Measurements from ENCODE around the gene EIF2AK3.
"Not testable (repeated sequence)": the region's sequence is repeated elsewhere in the genome, so short reads cannot be mapped to it uniquely, and the experiment has no call there.

EIF2AK3 gene

DNA sequence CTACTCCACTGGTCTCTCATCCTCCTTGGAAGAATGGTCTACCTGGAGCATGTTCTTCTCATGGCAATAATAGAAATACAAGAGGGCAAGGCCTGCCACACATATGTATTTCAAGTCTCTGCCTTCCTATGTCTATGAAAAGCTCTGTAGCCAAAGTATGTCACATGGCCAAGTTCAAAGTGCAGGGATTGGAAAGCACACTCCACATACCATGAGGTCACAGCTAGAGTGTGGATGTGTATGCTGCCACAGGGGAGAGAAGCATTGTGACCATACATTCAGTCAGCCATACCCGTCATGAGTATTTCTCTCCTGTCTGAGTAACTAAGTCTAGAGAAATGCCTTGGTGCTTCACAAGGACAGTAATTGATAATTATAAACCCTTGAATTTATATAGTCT is 8.8 kb upstream of the EIF2AK3 start:
- no peak for DNase-seq (ENCODE audit: low read depth)

DNA sequence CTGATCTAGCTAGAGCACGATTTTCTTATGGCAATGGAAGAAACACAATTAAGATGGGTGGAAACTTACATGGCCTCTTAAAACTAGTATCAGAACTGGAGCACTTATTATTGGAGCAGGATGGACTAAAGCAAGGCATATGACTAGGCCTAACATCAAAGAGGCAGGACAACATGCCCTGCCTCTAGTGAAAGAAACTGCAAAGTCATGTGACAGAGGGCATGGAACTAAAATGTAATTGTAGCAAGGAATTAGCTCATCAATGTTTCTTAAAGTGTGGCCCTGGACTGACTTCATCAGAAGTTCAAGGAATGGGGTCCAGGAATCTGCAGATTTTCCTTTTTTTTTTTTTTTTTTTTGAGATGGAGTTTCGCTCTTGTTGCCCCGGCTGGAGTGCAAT is 5.3 kb upstream of the EIF2AK3 start:
- DNase-seq (ENCODE audit: low read depth): no peak

DNA sequence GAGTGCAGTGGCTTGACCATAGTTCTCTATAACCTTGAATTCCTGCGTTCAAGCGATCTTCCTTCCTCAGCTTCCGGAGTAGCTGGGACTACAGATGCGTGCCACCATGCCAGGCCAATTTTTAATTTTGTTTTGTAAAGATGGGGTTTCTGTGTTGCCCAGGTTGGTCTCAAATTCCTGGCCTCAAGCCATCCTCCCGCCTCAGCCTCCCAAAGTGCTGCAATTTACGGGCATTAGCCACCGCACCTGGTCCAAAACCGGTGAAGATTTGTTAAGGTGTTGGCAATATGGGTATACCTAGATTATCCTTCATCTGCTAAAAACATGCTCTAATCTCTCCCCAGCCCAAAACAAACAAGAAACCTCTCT is 1.3 kb upstream of the EIF2AK3 start:
- DNase-seq (ENCODE audit: low read depth): no peak

DNA sequence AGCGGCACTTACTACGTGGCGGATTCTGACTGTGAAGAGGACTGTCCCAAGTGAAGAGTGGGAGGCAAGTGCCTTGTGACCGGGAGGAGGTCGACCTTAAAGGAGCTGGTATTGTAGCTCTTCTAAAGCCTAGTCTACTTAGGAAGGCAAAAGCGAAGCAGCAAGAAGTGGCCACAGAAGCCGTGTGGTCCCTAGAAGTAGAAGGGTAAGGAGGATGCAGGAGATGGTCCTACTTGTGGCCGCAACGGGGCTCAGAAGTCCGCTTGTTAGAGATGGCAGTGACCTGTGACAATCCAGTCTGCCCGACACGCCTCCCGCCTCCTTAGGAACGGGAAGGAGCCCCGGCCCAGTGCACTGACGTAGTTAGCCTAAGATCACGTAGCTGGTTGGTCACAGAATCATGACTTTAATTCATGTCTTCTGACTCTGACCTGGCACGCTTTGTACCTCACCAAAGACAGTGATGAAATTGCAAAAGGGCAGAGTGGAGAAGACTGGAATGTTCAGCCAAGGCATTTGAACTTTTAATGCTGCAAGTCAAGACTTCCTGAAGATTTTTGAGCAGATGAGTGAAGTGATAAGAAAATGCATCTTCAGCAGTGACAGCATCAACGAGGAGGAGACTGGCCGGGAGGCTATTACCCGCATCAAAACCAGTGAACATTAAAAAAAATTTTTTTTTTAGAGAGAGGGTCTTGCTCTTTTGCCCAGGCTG is 749 bp upstream of the EIF2AK3 start:
- DNase-seq (ENCODE audit: low read depth): peak; percentile 91

DNA sequence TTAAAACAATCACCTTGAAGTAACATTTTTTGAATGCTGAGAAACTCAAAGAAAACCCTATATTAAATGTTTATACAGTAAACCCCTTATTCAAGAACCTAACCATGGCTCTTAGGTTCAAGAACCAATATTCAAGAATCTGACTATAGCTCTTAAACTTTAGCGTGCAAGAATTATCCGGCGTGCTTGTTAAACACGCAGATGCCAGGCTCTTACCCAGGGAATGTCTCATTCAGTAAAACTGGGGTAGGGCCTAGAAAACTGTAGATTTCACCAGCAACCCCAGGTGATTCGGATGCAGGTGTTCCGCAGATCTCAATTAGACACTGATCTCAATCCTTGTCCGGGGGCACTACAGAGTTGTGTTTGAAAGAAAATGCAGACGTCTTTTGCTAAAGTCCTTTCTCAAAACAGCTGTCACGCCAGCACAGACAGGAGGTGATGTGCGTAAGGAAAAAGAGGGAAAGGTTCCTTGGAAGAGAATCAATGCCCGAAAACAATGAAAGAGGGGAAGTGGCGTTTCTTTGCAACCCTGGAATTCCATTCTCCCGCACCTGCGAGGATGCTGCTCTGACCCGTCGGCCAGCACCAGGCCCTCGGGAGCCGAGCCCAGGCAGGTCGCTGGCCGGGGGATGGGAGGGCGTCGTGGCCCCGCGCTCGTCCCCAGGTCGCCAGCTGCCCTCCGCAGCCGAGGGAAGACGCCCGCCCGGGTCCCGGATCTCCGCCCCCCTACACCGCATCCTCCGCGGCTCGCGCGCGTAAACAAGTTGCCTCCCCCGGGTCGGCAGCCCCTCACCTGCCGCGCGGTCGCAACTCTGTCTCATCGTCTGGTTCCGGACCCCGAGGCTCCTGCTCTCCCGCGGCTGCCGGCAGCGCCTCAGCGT is 851 bp downstream of the EIF2AK3 start:
- DNase-seq (ENCODE audit: low read depth): no peak

DNA sequence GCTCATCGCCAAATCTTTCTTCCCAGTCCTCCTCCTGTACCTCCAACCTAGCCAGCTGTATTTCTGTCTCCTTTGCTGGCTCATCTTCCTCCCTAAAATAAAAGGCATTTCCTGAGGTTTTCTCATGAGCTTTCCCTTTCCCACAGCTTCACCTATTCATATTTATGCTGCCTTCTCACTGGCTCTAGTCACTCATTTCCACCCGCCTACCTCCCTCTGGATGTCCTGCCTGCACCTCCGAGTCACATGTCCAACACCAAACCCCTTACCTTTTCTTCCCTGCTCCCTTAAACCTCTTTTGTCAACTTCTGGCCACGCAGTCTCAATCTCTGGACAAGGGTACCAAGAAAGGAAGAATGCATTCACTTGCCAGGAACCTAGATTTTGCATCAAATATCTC is 2.8 kb downstream of the EIF2AK3 start:
- DNase-seq (ENCODE audit: low read depth): no peak

DNA sequence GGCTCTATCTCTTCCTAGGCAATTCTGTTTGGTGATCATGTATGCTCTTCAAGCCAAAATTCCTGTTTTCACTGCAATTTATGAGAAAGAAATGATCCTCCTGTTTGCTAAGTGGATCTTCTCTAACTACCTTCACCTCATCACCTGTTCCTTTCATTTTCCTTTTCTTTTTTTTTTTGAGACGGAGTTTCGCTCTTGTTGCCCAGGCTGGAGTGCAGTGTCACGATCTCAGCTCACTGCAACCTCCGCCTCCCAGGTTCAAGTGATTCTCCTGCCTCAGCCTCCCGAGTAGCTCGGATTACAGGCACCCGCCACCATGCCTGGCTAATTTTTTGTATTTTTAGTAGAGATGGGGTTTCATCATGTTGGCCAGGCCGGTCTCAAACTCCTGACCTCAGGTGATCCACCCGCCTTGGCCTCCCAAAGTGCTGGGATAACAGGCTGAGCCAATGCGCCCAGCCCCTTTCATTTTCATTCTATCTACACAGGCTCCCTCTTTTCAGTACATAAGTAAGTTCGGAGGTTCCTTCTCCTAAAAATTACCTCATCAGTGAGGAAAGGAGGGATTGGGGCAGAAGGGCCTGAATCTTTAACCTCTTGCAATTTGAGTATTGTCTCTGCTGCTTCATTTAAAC is 3.3 kb downstream of the EIF2AK3 start:
- not testable (repeated sequence) for DNase-seq (ENCODE audit: low read depth)

DNA sequence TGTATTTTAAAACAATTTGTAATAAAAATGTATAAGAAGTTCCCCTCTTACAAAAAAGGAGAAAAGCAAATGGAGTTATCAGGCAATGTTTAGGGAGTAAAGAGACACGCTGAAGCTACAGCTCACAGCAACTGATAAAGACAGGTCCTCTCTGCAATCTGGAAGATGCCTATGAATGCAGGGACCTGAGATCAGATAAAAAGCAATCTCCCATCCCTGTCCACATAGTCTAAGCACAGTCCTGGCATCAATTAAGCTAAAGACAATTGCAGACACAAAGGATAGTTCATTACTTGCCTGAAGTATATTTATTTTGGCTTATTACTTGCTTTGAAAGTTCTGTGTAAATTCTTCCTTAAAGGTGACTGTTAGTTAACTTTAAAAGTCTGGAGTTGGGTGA is 5.0 kb downstream of the EIF2AK3 start:
- no peak for DNase-seq (ENCODE audit: low read depth)

DNA sequence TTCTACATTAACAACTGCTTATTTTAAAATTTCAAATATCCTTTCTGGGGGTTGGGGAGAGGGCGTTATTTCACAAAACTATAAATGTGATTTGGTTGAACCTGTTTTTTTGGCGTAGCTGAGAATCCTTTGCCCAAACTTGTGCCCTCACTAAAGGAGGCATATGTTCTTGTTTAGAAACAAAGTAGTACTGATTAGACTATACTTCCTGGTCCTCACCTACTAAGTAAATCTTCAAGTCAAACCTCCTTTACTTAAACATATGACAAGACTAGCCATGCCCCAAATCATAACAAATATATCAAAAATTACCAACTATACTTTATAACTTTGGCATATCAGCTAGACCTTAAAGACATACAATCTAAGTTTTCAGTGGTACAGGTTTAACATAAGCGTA is 5.8 kb downstream of the EIF2AK3 start:
- DNase-seq (ENCODE audit: low read depth): no peak

DNA sequence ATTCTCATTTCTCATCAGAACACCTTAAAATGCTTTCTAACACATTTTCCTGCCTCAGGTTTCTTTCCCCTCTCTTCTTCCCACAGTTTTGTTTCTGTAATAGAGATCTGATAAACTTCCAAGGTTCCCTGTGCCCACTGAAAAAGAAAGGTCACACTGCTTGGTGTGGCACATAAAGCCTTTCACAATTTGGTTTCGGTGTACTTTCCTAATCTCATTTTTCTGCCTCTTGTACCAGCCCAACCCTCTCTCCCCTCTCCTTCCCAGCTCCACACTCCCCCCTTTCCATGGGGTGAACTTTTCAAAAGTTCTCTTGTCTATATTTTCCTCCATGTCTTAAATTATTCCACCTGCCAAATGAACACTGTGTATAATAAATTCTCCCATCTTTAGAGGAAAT is 7.2 kb downstream of the EIF2AK3 start:
- no peak for DNase-seq (ENCODE audit: low read depth)

DNA sequence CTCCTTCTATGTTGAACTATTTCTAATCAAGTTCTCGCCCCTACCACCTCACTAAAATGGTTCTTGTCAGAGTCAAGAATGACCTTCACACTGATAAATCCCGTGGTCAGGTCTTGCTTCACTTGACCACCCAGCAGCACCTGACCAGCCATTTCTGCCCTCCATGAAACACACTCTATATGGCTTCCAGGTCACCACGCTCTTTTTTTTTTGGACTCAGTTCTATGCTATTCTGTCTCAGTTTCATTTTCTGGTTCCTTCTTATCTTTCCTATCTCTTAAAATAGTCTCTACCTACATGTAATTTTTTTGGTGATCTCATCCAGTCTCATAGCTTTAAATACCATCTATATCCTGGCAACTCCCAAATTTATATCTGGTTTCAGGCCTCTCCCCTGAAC is 11.4 kb downstream of the EIF2AK3 start:
- no peak for DNase-seq (ENCODE audit: low read depth)

DNA sequence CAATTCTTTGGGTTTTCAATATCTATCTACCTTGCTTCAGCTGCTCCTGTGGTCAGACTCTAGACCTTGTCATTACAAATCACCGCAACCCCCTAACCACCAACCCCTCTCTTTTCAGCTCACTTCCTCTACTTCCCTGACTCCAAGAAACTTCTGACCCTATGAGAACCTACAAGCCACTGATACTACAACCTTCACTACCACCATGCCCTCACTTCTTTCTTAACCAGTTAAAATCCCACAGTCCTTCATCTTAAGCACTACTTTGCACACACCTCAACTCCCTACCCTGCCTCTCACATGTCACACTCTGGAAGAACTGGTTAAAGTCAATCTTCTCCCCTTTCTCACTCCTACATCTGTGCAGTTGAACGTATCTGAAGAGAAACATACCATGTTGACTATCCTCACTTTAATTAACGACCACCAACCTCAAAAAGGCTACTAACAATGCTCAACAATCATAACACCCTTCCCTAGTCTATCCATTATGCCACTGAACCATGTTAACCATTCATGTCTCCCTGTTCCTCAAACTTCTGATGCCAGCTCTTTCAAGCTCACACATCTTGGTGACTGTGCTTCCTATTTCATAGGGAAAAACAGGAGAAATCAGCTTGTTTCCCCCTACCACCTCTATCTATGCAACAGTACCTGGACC is 12.6 kb downstream of the EIF2AK3 start:
- DNase-seq (ENCODE audit: low read depth): no peak

DNA sequence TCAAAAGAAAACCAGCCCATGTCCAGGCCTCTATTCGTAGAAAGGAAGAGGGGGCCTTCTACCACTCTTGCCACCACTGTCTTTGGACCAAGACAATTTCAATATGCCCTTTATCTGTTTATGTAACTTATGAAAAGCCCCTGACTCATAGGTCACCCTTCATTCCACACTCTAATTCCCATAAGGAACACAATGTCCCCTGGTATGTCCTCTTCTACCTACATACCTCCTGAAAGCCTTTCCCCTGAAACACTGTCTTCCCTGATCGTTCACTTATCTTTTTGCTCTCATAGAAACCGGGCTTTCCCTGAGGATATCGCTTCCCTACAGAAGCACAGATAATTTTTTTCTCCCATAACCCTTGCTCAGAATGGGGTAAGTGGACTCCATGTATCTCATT is 13.3 kb downstream of the EIF2AK3 start:
- DNase-seq (ENCODE audit: low read depth): no peak

DNA sequence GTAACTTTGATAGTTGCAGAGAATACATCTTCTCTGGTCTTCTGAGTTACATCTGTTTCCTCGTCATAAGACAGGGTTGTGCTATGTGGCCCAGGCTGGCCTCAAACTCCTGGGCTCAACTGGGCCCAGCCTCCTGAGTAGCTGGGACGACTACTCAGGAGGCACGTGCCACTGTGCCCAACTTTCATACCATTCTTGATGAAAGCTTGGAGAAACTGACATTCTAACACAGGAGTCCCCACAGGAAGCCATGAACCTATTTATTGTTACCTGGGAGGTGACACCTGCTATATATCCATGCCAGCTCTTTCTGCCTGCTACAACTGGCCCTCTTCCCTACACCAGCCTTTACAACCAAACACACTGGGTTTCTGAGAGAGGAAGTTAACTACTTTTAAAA is 19.1 kb downstream of the EIF2AK3 start:
- DNase-seq (ENCODE audit: low read depth): no peak

DNA sequence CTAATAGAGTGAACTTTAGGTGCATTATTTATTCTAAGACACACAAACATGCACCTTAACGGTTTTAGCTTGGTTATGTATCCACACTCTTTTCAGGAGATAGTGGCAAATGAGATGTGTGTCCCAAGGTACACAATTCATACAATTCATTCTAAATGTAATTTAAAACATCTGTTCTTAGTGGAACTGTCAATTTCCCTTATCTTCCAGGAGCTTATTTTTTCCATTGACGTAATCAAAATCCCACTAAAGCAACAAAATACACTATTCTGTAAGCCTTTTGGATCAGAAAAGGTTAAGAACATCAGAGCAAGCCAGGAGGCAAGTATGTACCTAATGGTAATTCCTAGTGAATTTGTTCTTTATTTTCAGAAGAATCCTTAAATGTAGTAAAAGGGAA is 19.8 kb downstream of the EIF2AK3 start:
- DNase-seq (ENCODE audit: low read depth): no peak

DNA sequence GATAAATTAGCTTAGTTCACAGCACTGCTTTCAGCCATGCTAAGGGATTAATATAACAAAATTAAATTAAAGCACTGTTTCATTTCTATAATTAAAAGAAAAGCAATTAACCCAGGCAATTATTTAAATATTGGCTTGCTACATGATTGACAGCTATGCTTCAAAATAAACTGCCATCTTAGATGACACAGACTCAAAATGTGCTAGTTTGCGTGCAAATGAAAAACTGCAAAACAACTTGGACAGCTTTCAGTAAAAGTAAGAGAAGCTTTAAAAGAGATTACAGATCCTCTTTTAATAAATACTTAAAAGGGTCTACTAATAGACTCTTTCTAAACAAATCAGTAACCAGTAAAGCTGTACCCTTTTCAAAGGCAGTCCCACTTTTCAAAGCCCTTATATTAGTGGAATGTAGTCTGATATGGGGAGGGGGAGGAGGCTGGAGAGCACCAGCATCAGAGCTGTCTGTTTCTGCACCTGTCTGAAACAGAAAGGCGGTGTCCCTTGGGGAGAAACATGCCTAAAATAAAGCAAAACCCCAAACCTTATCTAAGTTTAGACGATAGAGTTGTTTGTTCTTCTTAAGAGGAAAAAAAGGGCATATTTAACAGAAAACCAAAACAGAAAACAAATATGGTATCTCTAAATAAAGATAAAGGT is 20.8 kb downstream of the EIF2AK3 start:
- DNase-seq (ENCODE audit: low read depth): no peak

DNA sequence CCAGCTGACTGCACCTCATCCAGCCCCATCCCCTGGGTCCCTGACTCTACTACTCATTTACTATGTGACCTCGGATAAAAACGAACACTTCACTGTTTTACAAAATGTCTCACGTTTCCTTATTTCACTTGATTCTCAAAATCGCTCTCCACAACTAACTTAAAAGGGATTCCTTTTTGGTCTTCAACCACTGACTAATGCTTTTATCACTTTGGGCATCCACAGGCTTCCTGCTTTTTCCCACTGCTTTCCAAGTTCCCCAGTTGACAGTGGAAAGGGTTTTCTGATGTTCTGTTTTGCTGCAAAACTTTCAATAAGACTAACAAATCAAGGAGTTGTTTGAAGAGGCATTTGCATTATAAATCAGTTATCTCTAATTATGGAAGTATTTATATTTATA is 24.1 kb downstream of the EIF2AK3 start:
- DNase-seq (ENCODE audit: low read depth): no peak

DNA sequence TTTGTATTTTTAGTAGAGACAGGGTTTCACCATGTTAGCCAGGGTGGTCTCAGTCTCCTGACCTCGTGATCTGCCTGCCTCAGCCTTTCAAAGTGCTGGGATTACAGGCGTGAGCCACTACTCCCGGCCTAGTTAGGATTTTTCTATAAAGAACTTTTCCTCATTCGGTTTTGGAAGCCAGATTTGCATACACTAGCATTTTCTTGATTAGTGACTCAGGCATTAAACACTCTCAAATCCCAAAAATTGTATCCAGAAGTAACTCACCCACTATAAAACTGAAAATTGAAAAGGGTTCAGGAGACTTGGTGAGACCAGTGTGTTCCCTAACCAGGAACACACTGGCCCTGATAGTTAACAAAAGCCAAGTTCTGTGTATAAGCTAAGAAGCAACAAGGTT is 25.2 kb downstream of the EIF2AK3 start:
- no peak for DNase-seq (ENCODE audit: low read depth)

DNA sequence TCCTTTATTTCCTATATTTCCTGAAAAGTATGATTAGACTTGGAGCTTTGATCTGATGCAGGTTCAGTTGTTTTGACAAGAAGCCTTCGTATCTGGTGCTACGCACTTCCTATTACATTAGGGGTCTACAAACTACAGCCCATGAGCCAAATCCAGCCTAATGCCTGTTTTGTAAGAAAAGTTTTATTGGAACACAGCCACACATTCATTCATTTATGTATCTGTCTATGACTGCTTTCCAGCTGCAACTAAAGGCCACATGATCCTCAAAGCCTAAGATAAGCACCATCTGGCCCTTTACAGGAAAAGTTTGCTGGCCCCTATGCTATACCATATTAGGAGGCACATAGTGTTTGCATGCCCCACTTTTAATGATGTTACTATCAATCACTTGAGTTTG is 26.0 kb downstream of the EIF2AK3 start:
- DNase-seq (ENCODE audit: low read depth): no peak

DNA sequence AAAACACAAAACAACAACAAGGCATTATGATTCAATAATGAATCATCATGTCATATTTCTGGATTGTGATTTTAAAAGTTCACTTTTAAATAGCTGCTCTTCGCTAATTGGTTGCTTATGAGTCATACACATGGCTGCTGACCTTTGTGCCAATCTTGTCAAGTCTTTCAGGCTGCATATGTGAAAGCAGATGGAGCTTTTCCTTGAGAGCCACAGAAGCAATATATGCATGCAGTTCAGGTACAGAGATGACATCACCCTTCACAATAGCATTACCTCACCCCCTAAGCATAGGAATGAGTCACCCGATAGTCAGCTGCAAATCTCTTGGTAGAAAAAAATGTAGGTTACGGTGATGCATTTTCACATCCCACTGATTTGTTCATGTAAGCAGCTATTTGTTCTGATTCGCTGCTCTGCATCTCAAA is 27.2 kb downstream of the EIF2AK3 start:
- peak; percentile 99 for DNase-seq (ENCODE audit: low read depth)

DNA sequence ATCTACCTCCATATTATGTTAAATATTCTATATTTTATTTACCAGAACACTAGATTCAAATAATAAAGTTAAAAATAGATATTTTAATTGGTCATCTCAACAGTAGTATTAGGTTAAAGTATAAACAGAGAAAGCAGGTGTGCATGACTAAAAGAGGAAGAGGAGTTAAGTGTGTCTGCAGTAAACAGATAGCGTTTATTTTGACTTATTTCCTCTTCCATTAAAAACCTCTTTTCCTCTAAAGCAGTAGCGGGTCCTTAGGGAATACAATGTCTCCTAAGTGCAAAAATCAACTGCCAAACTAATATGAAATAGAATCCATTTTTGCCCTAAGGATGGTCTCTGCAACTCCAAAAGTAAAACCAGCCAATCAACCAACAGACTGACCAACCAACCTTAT is 27.7 kb downstream of the EIF2AK3 start:
- no peak for DNase-seq (ENCODE audit: low read depth)

DNA sequence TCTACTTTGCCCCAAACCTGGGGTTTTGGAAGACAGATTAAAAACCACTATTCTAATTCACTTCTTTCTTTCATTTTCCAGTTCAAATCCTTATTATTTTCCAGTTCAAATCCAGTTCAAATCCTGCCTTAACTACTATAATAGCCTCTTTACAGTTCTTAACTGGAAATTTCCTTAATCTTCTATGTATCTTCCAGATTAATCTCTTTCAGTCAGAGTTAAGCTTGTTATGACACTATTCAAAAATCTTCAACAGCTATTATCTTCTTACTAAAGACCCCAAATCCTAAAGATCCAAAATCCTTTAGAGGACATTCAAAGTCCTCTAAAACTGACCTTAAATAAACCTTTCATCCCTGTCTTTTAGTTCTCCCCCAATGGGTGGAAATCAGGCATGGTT is 30.1 kb downstream of the EIF2AK3 start:
- no peak for DNase-seq (ENCODE audit: low read depth)
